Neural progenitor cell (in vitro differentiated cells): ENCODE results near the gene BRD3OS. TPM values are rescaled to one million over a fixed set of nuclear protein-coding genes. Genes with fewer than 3 reads are reported as not detected.
"Not testable (repeated sequence)": the region's sequence is repeated elsewhere in the genome, so short reads cannot be mapped to it uniquely, and the experiment has no call there.

Source experiments
- DNase-seq: peaks from one replicate; pipeline ENCODE4 v3.0.0-alpha.2; 2016; ENCODE audit warnings: low spot score
- H2AFZ ChIP-seq: fragments of 200-600 bp; sonication (generic); replicated peaks from 2 replicates; pipeline ENCODE4 v1.6.1; 2016; ENCODE audit warnings: antibody characterized with exemption
- H3F3A ChIP-seq: fragments of 200-600 bp; sonication (generic); 2 replicates; pipeline ENCODE4 v1.6.1; 2016; ENCODE audit warnings: antibody characterized with exemption, low read depth
- H3K27ac ChIP-seq: fragments of 200-600 bp; sonication (generic); 2 replicates; pipeline ENCODE4 v1.5.1; 2016; ENCODE audit warnings: mild to moderate bottlenecking
- H3K27me3 ChIP-seq: fragments of 200-600 bp; sonication (generic); 2 replicates; pipeline ENCODE4 v1.6.1; 2016; ENCODE audit warnings: mild to moderate bottlenecking, moderate library complexity
- H3K36me3 ChIP-seq: fragments of 200-600 bp; sonication (generic); 2 replicates; pipeline ENCODE4 v1.5.1; 2016
- H3K4me1 ChIP-seq: fragments of 200-600 bp; sonication (generic); 2 replicates; pipeline ENCODE4 v1.6.1; 2016; ENCODE audit warnings: mixed run types
- H3K4me2 ChIP-seq: fragments of 200-600 bp; sonication (generic); 2 replicates; pipeline ENCODE4 v1.6.1; 2016
- H3K4me3 ChIP-seq: fragments of 200-600 bp; sonication (generic); 2 replicates; pipeline ENCODE4 v1.5.1; 2016
- H3K79me2 ChIP-seq: fragments of 200-600 bp; sonication (generic); 2 replicates; pipeline ENCODE4 v1.6.1; 2016; ENCODE audit warnings: low read depth
- H3K9ac ChIP-seq: fragments of 200-600 bp; sonication (generic); 2 replicates; pipeline ENCODE4 v1.6.1; 2016
- H3K9me3 ChIP-seq: fragments of 200-600 bp; sonication (generic); 2 replicates; pipeline ENCODE4 v1.5.1; 2016; ENCODE audit warnings: low read depth
- H4K20me1 ChIP-seq: fragments of 200-600 bp; sonication (generic); 2 replicates; pipeline ENCODE4 v1.6.1; 2016; ENCODE audit warnings: low read depth
- H3K27ac Mint-ChIP-seq: 3 replicates; pipeline ENCODE4 v1.8.0; 2021; ENCODE audit warnings: mixed read lengths
- H3K27me3 Mint-ChIP-seq: 2 replicates; pipeline ENCODE4 v1.8.0; 2022; ENCODE audit warnings: low read depth, mild to moderate bottlenecking, inconsistent platforms, moderate library complexity, mixed read lengths; ENCODE audit not compliant: insufficient read depth
- H3K36me3 Mint-ChIP-seq: 3 replicates; pipeline ENCODE4 v1.8.0; 2021; ENCODE audit warnings: mixed read lengths
- H3K4me1 Mint-ChIP-seq: 3 replicates; pipeline ENCODE4 v1.8.0; 2021; ENCODE audit warnings: mixed read lengths
- H3K4me3 Mint-ChIP-seq: 3 replicates; pipeline ENCODE4 v1.8.0; 2021; ENCODE audit warnings: mild to moderate bottlenecking, moderate library complexity, mixed read lengths
- H3K9me3 Mint-ChIP-seq: 3 replicates; pipeline ENCODE4 v1.8.0; 2020; ENCODE audit warnings: mixed read lengths
- CTCF ChIP-seq: fragments of 200-600 bp; sonication (generic); IDR thresholded peaks from 2 replicates; pipeline ENCODE4 v1.5.1; 2017; ENCODE audit warnings: antibody characterized with exemption, mild to moderate bottlenecking
- EZH2 ChIP-seq: fragments of 200-600 bp; sonication (generic); IDR thresholded peaks from 2 replicates; pipeline ENCODE4 v1.6.1; 2017; ENCODE audit warnings: antibody characterized with exemption, mild to moderate bottlenecking, moderate library complexity
- EZH2phosphoT487 ChIP-seq: fragments of 200-600 bp; sonication (generic); IDR thresholded peaks from 2 replicates; pipeline ENCODE4 v1.6.1; 2017; ENCODE audit warnings: antibody characterized with exemption
- total RNA-seq: library from RNA; depleted of rRNA; stranded (reverse); fragments of >200 nt; gene quantifications from 2 replicates; pipeline ENCODE4 v1.2.3, GENCODE V29; 2015; ENCODE audit warnings: low replicate concordance

The BRD3OS gene
- total RNA-seq, 1 donor from 2014 or later, result 19.0 TPM

- no peak overlapping the region for H3K27ac ChIP-seq
Observed at GRCh38 chr9:134068744-134069479, 43.6 kb downstream of the BRD3OS start.

GRCh38 chr9:134069480-134070399, 44.5 kb downstream of the BRD3OS start:
- H3K36me3 Mint-ChIP-seq, result no peaks in the 10 kb centered on the region
- no peak for DNase-seq
- peaks cover 12% of the 10 kb centered on the region for H3K4me1 Mint-ChIP-seq
- no peaks in the 10 kb centered on the region for H3F3A ChIP-seq
- no peak overlapping the region for H3K4me2 ChIP-seq
- H3K27ac ChIP-seq, result no peak overlapping the region
- peaks cover 19% of the 10 kb centered on the region for H3K9me3 Mint-ChIP-seq
- no peak overlapping the region for H3K4me3 ChIP-seq
- H3K27me3 Mint-ChIP-seq, result peaks cover 19% of the 10 kb centered on the region
- H3K27me3 ChIP-seq, result peaks cover 26% of the 10 kb centered on the region
- TF ChIP-seq EZH2phosphoT487 (no peak), CTCF (no peak), EZH2 (no peak)
- peaks cover 24% of the 10 kb centered on the region for H4K20me1 ChIP-seq
- H3K4me1 ChIP-seq, result peaks cover 10% of the 10 kb centered on the region
- no peaks in the 10 kb centered on the region for H3K36me3 ChIP-seq
- H3K9me3 ChIP-seq, result no peaks in the 10 kb centered on the region
- H2AFZ ChIP-seq, result no peak overlapping the region
- H3K4me3 Mint-ChIP-seq, result peak overlapping the region; percentile 89
- H3K9ac ChIP-seq, result no peak overlapping the region
- no peak overlapping the region for H3K27ac Mint-ChIP-seq
- peaks cover 27% of the 10 kb centered on the region for H3K79me2 ChIP-seq

More at GRCh38 chr9:134068744-134069479, 43.6 kb downstream of the BRD3OS start:
- Histone ChIP-seq H3K9me3 (no peaks in the 10 kb centered on the region), H3K4me2 (peak overlapping the region; percentile 76), H3F3A (no peaks in the 10 kb centered on the region), H3K27me3 (peaks cover 26% of the 10 kb centered on the region), H4K20me1 (peaks cover 32% of the 10 kb centered on the region), H3K4me3 (peak overlapping the region; percentile 99), H3K4me1 (peaks cover 10% of the 10 kb centered on the region), H2AFZ (peak overlapping the region; percentile 97), H3K36me3 (no peaks in the 10 kb centered on the region), H3K9ac (no peak overlapping the region), H3K79me2 (peaks cover 35% of the 10 kb centered on the region)
- Mint-ChIP-seq H3K9me3 (peaks cover 12% of the 10 kb centered on the region), H3K4me3 (peak overlapping the region; percentile 89), H3K27me3 (peaks cover 19% of the 10 kb centered on the region), H3K27ac (no peak overlapping the region), H3K36me3 (no peaks in the 10 kb centered on the region), H3K4me1 (peaks cover 12% of the 10 kb centered on the region)
- no peak for TF ChIP-seq EZH2
- no peak for TF ChIP-seq CTCF
- TF ChIP-seq EZH2phosphoT487, result no peak
- no peak for DNase-seq

- no peaks in the 10 kb centered on the region for H3K36me3 Mint-ChIP-seq
- Histone ChIP-seq H3K9me3 (no peaks in the 10 kb centered on the region), H4K20me1 (peaks cover 10% of the 10 kb centered on the region), H3K4me3 (no peak overlapping the region), H3K4me1 (peaks cover 3% of the 10 kb centered on the region), H3F3A (no peaks in the 10 kb centered on the region), H3K4me2 (no peak overlapping the region), H3K27ac (no peak overlapping the region), H3K36me3 (no peaks in the 10 kb centered on the region), H3K79me2 (peaks cover 13% of the 10 kb centered on the region), H3K9ac (no peak overlapping the region), H3K27me3 (peaks cover 26% of the 10 kb centered on the region), H2AFZ (no peak overlapping the region)
- DNase-seq, result peak; percentile 1
- H3K4me1 Mint-ChIP-seq, result peaks cover 5% of the 10 kb centered on the region
- H3K27ac Mint-ChIP-seq, result no peak overlapping the region
- H3K4me3 Mint-ChIP-seq, result peak overlapping the region; percentile 52
- TF ChIP-seq EZH2phosphoT487 (no peak), CTCF (no peak), EZH2 (no peak)
- H3K27me3 Mint-ChIP-seq, result peaks cover 18% of the 10 kb centered on the region
- peaks cover 22% of the 10 kb centered on the region for H3K9me3 Mint-ChIP-seq
Observed at GRCh38 chr9:134071149-134071548, 45.9 kb downstream of the BRD3OS start.

- Mint-ChIP-seq H3K27me3 (peaks cover 13% of the 10 kb centered on the region), H3K9me3 (peaks cover 33% of the 10 kb centered on the region)
- not testable (repeated sequence) for H3K36me3 Mint-ChIP-seq, H3F3A ChIP-seq, H3K36me3 ChIP-seq, H4K20me1 ChIP-seq, H3K4me3 Mint-ChIP-seq, H3K4me2 ChIP-seq, H3K4me1 ChIP-seq, H3K79me2 ChIP-seq, DNase-seq, H3K27ac ChIP-seq, H3K9me3 ChIP-seq, H3K4me3 ChIP-seq, H3K4me1 Mint-ChIP-seq, H2AFZ ChIP-seq, H3K27ac Mint-ChIP-seq, H3K9ac ChIP-seq
- peaks cover 26% of the 10 kb centered on the region for H3K27me3 ChIP-seq
Observed at GRCh38 chr9:134072683-134073082, 47.4 kb downstream of the BRD3OS start.
